HG03442 (cell line): ENCODE results near the gene STARD10.
"Not testable (repeated sequence)": the region's sequence is repeated elsewhere in the genome, so short reads cannot be mapped to it uniquely, and the experiment has no call there.

Source experiments
- ATAC-seq: cut with Tn5 transposase; IDR thresholded peaks from one replicate; pipeline ENCODE4 v1.9.1; 2021; ENCODE audit warnings: mild to moderate bottlenecking, moderate library complexity; ENCODE audit not compliant: unreplicated experiment

Gene STARD10

DNA sequence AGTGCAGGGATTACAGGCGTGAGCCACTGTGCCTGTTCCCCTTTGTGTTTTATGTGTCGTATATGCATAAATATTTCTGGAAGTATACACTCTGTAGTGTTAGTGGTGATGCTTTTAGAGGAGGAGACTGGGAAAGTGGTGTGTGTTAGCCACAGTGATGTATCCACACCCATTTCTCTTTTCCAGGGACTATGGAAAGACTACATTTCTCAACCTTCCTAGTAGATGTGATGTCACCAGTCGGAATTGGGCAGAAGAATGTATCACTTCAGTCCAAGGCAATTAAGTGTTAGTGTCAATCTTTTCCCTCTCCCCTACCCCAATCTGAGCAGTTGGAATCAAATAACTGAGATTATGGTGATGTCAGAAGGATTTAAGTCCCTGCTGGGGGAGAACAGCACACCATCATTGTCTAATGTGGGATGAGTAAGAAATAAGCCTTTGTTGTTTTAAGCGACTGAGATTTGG, 14.5 kb upstream of the STARD10 start:
- no peak for ATAC-seq

- no peak for ATAC-seq
These were observed 13.9 kb upstream of the STARD10 start for GRCh38 chr11:72807792-72808191.

GRCh38 chr11:72807021-72807693, 13.3 kb upstream of the STARD10 start:
- ATAC-seq, result no peak

DNA sequence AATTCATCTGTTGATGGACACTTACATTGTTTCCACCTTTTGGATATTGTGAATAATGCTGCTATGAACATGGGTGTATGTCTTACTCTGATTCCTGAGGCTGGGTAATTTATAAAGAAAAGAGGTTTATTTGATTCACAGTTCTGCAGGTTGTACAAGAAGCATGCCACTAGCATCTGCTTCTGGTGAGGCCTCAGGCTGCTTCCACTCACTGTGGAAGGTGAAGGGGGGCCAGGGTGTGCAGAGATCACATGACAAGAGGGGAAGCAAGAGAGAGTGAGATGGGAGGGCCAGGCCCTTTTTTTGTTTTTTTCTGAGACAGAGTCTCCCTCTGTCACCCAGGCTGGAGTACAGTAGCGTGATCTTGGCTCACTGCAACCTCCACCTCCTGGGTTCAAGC, 12.5 kb upstream of the STARD10 start:
- ATAC-seq, result not testable (repeated sequence)

DNA sequence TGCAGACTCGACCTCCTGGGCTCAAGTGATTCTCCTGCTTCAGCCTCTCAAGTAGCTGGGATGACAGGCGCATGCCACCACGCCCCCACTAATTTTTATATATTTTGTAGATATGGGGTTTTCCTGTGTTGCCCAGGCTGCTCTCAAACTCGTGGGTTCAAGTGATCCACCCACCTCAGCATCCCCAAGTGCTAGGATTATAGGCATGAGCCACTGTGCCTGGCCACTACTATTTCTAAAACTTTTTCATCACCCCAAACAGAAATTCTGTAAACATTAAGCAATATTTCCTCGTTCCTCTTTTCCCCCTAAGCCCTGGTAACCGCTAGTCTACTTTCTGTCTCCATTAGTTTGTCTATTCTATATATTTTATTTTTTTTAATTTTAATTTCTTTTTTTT, 11.4 kb upstream of the STARD10 start:
- no peak for ATAC-seq

GRCh38 chr11:72802822-72803221, 9.0 kb upstream of the STARD10 start:
- no peak for ATAC-seq

- no peak for ATAC-seq
These were observed 5.6 kb upstream of the STARD10 start for GRCh38 chr11:72799441-72799840.

DNA sequence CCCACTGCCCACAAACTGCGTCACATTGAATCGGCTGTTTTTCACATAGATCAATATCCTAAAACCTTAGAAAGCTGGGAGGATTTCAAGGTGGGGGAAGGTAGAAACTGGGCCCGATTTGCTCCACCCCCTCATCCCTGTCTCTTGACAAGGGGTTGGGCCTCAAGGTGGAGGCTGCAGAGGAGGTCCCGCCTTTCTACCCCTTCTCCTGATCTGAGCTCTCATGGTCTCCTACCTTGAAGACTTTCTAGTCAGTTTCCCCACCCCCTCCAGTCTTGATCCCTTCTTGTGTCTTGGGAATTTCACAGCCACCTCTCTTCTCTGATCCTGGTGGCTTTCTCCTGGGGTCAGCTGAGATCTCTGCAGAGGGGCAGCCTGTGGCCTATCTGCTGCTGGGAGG, 4.5 kb upstream of the STARD10 start:
- no peak for ATAC-seq

DNA sequence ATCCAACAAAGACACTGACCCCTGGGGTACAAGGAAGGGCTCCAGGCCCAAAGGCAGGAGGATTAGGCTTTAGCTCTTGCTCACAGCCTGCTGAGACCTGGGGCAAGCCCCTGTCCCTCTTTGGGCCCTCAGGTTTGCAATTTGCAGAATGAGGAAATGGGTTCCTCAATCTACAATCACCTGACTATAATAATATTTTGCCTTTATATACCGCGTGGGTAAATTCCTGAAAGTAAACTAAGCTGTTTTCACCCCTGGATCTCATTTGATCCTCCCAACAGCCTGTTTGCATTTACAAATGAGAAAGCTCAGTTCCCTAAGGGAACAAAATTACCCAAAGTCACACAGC, 797 bp downstream of the STARD10 start:
- ATAC-seq, result no peak

- ATAC-seq, result no peak
These were observed 1.3 kb downstream of the STARD10 start for GRCh38 chr11:72792437-72793021.

GRCh38 chr11:72791228-72791627, 2.6 kb downstream of the STARD10 start:
- not testable (repeated sequence) for ATAC-seq

DNA sequence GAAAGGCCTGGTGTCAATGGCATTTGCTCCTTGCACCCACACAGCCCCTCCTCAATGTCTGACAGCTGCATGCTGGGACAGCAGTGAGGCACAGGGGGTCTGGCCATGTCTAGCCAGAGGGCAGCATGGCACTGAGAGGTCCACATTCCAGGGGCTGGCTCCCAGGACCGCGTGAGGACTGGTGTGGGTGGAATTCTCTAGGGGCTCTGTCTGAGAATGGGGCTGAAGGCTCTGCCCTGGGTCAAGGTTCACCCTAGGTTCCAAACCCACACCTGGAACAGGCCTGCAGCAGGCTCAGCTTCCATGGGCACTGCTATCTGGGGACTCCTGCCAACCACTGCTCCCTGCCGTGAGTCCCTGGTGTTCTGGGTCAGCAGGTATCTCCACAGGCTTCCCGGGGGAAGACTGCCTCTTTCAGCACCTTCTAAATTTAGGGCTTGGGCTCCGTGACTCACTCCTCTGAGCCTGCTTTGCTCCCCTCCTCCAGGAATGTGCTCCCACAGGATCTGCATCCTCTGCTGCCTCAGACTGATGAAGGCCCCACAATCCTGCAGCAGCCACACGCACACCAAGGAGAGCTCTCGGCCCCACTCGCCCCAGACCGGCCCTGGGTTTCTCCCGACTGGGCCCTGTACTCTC, 4.2 kb downstream of the STARD10 start:
- ATAC-seq, result no peak

GRCh38 chr11:72788241-72788640, 5.6 kb downstream of the STARD10 start:
- ATAC-seq, result no peak

GRCh38 chr11:72787216-72788104, 6.4 kb downstream of the STARD10 start:
- ATAC-seq, result peak; percentile 45

DNA sequence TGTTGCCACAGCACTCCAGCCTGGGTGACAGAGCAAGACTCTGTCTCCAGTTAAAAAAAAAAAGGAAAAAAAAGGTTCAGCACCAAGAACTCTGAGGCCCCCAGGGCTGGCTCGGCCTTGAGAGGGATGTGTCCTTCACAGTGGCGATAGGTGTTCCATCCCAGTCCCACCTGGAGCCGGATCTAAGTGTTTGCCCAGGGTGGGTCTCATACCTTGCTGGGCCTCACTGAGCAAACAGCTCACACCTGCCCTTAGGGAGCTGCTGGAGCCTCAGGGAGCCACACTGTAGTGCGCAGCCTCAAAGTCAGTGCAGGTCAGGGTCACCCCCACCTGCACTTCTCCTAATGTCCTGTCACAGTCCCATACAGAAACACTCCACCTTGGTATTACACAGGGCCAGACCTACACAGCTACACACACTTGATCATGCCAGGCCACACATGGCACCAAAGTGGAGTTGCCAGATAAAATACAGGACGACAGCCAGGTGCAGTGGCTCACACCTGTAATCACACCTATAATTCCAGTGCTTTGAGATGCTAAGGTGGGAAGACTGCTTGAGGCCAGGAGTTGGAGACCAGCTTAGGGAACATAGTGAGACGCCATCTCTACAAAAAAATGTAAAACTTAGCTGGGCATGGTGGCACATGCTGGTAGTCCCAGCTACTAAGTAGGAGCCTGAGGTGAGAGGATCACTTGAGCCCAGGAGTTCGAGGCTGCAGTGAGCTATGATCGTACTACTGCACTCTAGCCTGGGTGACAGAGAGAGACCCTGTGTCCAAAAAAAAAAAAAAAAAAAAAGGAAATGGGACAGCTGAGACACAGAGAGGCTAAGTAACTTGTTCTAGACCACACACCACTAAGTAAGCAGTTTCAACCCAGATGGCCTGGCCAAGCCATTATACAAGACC, 7.3 kb downstream of the STARD10 start:
- no peak for ATAC-seq

DNA sequence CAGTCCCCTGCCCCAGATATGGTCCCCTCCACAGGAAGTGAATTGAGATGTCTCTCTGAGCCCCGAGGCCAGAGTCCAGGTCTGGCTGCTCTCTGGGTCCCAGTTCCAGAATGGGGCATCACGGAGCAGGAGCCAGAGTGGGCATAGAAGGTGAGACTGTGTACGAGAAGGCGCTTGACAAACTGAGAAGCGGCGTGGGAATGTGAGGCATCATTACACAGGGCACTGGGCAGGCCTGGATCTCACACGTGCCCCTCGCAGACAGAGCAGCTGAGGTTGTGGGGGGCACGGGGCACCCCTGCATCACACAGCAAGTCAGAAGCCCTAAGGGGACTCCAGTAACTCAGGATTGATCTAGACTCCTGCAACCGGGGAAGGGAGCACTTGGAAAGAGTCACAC, 9.2 kb downstream of the STARD10 start:
- no peak for ATAC-seq

GRCh38 chr11:72783144-72783905, 10.5 kb downstream of the STARD10 start:
- ATAC-seq, result no peak

DNA sequence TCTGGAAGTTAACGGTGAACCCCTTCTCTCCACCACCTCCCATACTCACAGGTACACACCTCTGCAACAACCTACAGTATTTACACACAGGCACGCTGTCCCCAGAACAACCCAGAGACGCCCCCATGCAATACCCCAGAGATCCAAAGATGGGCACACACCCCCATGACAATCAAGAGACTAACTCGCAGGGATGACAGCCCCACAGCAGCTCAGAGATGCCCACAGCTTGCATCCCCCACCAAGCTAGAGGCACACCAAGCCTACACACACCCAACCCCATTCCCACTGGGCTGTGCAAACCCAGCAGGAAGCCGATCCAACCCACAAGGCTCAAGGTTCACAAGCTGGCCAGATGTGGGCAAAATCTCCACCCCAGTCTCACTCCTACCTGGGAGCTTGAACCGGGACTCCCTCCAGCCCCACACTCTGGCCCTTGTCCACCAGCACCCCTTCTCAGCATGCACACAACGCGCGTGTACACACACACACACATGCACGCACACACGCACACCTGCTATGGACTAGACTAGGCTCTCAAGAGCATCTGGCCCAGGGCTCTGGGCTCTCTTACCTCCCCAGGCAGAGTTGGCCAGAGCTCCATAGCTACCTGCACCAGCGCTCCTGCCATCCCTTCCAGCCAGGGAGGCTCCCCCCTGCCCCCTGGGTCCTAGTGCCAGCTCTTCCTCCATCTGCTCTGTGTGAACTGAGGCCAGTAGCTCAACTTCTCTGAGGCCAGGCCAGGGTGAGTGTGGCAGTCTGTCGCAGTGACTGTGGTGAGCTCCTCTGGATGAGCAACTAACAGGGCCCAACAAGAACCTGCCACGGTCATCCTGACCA, 11.5 kb downstream of the STARD10 start:
- ATAC-seq, result no peak
